GM12892 (cell line): ENCODE results near the gene LIN28A.

ENCODE experiments used
- POLR2A ChIP-seq: IDR thresholded peaks from 2 replicates; pipeline ENCODE4 v1.6.1; 2011; ENCODE audit warnings: low read depth, low read length, control low read depth
- POLR2AphosphoS5 ChIP-seq: IDR thresholded peaks from 2 replicates; pipeline ENCODE4 v1.6.1; 2011; ENCODE audit warnings: low read depth, low read length, control low read depth
- TAF1 ChIP-seq: IDR thresholded peaks from 2 replicates; pipeline ENCODE4 v1.6.1; 2011; ENCODE audit warnings: low read depth, mild to moderate bottlenecking, control low read depth, low read length, borderline replicate concordance

- TF ChIP-seq POLR2A (no peak), POLR2AphosphoS5 (no peak), TAF1 (no peak)
Measured at GRCh38 chr1:26364956-26365355, 45.7 kb upstream of the LIN28A start.
